ENCODE measurements around the gene TUFT1.
"Not testable (repeated sequence)": the region's sequence is repeated elsewhere in the genome, so short reads cannot be mapped to it uniquely, and the experiment has no call there.

The TUFT1 gene

DNA sequence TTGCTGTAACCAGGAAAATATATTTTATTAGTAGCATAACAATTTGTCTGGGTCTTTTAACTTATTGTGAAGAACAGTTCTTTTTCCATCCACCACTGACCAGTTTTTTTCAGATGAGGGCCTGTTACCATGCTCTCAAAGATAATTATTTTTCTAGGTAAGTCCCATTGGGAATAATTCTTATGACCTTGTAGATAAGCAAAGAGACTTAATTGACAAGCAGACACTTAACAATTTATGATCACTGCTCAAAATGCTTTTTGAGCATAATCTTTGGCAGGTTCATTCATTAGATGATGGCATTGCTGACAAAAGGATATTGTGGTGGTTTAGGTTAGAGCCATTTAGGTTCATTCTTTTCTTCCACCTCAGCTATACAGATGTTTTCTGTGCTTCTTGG lies 78.4 kb downstream of the TUFT1 start:
- no peak for DNase-seq (ENCODE audit: low read depth)

DNA sequence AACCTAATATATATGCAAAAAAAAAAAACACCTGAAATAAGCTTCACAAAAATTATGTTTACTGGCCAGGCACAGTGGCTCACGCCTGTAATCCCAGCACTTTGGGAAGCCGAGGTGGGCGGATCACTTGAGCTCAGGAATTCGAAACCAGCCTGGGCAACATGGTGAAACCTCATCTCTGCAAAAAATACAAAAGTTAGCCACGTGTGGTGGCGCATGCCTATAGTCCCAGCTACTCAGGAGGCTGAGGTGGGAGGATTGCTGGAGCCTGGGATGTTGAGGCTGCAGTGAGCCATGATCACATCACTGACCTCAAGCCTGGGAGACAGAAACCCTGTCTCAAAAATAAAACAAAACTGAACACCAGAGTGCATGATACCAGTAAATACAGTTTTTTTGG lies 78.9 kb downstream of the TUFT1 start:
- not testable (repeated sequence) for DNase-seq (ENCODE audit: low read depth)

DNA sequence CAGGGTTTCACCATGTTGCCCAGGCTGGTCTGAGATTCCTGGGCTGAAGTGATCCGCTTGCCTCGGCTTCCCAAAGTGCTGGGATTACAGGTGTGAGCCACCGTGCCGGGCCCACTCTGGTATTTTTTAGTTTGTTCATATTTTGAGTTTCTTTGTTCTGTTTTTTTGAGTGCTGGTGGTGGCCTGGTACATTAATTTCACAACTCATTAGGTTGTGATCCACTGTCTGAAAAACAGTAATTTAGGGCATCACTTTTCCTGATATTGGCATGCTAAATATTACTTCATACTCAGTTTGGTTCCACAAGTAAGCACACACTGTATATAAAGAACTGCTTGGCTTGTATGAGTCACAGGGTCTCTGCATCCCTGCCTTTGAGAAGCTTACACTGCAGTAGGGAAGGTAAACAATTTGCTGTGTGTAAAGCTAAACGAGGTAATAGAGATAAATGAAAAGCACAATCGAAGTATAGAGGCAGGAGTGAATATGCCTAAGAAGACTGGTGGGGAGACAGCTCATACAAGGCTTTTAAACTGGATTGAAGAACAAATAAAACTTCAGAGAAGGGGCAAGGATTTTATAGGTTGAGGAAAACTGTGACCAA lies 79.5 kb downstream of the TUFT1 start:
- no peak for DNase-seq (ENCODE audit: low read depth)

DNA sequence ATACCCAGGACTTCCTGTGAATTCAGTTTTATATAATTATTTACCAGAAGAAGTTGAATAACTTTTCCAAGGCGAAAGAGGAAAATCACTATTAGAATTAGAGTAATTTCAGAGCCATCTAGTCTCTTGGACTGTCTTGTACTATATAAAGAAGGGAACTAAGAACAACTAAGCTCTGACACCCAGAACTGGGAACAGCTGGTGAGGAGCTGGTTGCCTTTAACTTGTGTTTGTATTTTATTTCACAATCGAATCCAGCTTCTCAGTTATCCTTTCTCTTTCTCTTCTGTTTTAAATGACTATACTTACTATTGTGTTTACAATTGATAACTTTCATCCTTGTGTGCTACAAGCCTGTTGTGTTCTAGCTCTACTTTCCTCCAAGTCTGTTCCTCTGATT lies 80.2 kb downstream of the TUFT1 start:
- DNase-seq (ENCODE audit: low read depth), result no peak

DNA sequence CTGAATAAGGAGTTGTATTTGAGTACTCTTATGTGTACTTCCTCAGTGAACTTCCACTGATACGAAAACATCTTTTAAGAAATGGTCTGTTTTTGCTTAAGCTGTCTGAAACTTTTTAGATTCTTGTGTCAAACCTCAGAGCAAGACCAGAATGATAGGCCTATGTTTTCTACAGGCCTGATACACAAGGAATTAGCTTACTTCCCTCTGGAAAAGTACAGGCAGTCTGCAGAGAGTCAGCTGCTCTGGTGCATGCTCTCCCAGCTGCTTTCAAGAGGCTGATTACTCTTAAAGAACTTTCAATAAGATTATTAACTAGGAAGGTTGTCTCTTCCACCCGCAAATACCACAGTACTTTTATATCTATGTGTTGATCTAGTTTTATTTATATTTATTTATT lies 81.2 kb downstream of the TUFT1 start:
- DNase-seq (ENCODE audit: low read depth), result no peak

DNA sequence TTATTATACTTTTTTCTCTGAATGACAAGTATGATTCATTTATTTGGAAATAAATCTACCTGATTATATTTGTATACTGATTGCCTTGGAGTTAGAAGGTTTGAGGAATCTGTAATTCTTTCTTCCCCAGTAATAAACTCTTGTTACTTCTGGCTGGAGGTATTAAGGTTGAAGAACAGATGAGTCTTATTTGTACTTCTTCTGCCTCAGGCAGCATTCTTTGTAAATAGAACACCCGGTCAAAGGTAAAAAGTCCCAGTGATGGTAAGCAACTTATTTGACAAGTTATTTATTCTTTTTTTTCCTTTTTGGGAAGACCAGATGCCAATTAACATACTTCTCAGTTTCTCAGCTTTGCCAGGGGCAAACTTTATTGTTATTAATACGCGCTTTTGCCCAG lies 84.7 kb downstream of the TUFT1 start:
- no peak for DNase-seq (ENCODE audit: low read depth)

DNA sequence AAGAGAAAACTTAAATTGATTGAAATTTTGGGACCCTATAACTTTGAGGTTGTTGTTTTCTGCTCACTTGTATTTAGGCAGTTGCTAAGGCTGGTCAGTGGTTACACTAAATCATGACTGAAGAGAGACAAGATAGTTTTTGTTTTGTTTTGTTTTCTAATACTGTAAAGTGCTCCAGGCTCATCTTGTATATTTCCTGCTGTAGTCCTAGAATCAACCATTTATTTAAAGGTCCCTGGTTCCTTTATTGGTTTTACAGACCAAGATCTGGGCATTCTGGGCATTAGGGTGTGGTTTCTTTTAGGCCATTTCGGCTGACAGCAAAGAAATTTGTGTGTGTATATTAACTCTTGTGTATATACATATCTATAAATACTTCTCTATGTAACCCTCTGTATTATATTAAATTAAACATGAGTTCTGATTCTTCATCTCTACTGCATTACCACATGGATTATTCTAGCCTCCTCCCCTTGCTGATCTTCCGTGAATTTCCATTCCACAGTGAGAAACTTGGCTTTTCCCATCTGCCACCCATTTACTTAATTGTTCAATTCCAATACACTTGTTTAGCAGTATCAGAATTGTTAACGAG lies 86.7 kb downstream of the TUFT1 start:
- DNase-seq (ENCODE audit: low read depth), result no peak

DNA sequence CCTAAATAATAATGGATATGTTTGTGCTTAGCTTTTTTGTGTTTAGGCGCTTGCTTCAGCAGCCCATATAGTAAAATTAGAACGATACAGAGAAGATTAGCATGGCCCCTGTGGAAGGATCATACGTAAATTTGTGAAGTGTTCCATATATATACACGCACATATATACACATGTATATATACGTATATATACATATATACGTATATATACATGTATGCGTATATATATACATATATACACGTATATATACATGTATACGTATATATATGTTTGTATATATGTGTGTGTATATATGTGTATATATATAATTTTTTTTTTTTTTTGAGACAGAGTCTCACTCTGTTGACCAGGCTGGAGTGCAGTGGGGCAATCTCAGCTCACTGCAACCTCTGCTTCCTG lies 89.2 kb downstream of the TUFT1 start:
- DNase-seq (ENCODE audit: low read depth), result no peak
